H9 (cell line): ENCODE measurements around the gene ABHD8. TPM values are rescaled to one million over a fixed set of nuclear protein-coding genes. Genes with fewer than 3 reads are reported as not detected.

Source experiments
- DNase-seq: peaks from one replicate; pipeline ENCODE4 v3.0.0-alpha.2; 2017
- H2AFZ ChIP-seq: one replicate; pipeline ENCODE4 v1.6.1; 2013; ENCODE audit warnings: mild to moderate bottlenecking, low read length, control low read depth, moderate library complexity
- H2AK5ac ChIP-seq: 2 replicates; pipeline ENCODE4 v1.6.1; 2013; ENCODE audit warnings: low read length, control low read depth, mixed read lengths; ENCODE audit not compliant: insufficient read length
- H2BK120ac ChIP-seq: one replicate; pipeline ENCODE4 v1.6.1; 2013; ENCODE audit warnings: low read depth, mild to moderate bottlenecking, low read length, control low read depth, inconsistent platforms; ENCODE audit not compliant: poor library complexity, severe bottlenecking
- H2BK12ac ChIP-seq: 2 replicates; pipeline ENCODE4 v1.6.1; 2013; ENCODE audit warnings: low read length, control low read depth, mixed read lengths, low read depth; ENCODE audit not compliant: insufficient read length
- H2BK15ac ChIP-seq: 2 replicates; pipeline ENCODE4 v1.6.1; 2013; ENCODE audit warnings: low read depth, low read length, control low read depth
- H2BK20ac ChIP-seq: one replicate; pipeline ENCODE4 v1.6.1; 2013; ENCODE audit warnings: low read depth, mild to moderate bottlenecking, low read length, control low read depth, inconsistent platforms; ENCODE audit not compliant: poor library complexity, severe bottlenecking
- H2BK5ac ChIP-seq: 2 replicates; pipeline ENCODE4 v1.6.1; 2013; ENCODE audit warnings: low read length, control low read depth, mixed read lengths; ENCODE audit not compliant: insufficient read length
- H3K14ac ChIP-seq: 2 replicates; pipeline ENCODE4 v1.6.1; 2013; ENCODE audit warnings: low read length, control low read depth; ENCODE audit not compliant: insufficient read depth
- H3K18ac ChIP-seq: 2 replicates; pipeline ENCODE4 v1.6.1; 2013; ENCODE audit warnings: low read depth, mild to moderate bottlenecking, mixed read lengths, low read length, control low read depth; ENCODE audit not compliant: insufficient read length
- H3K23ac ChIP-seq: 2 replicates; pipeline ENCODE4 v1.6.1; 2013; ENCODE audit warnings: low read length, control low read depth, mixed read lengths, low read depth; ENCODE audit not compliant: insufficient read length
- H3K23me2 ChIP-seq: 2 replicates; pipeline ENCODE4 v1.6.1; 2013; ENCODE audit warnings: low read depth, mild to moderate bottlenecking, mixed read lengths, low read length, control low read depth; ENCODE audit not compliant: insufficient read length, poor library complexity, severe bottlenecking
- H3K27ac ChIP-seq: 2 replicates; pipeline ENCODE4 v1.5.1; 2013; ENCODE audit warnings: low read length, control low read depth, mixed read lengths, low read depth; ENCODE audit not compliant: insufficient read length
- H3K27me3 ChIP-seq: 2 replicates; pipeline ENCODE4 v1.6.1; 2013; ENCODE audit warnings: low read length, control low read depth, inconsistent platforms; ENCODE audit not compliant: insufficient read depth
- H3K4ac ChIP-seq: 2 replicates; pipeline ENCODE4 v1.6.1; 2013; ENCODE audit warnings: low read depth, mild to moderate bottlenecking, control low read depth, inconsistent platforms, low read length, moderate library complexity
- H3K4me1 ChIP-seq: 2 replicates; pipeline ENCODE4 v1.6.1; 2013; ENCODE audit warnings: low read length, control low read depth, inconsistent platforms; ENCODE audit not compliant: insufficient read depth
- H3K4me2 ChIP-seq: 2 replicates; pipeline ENCODE4 v1.6.1; 2013; ENCODE audit warnings: low read length, control low read depth, mixed read lengths; ENCODE audit not compliant: insufficient read length, insufficient read depth
- H3K56ac ChIP-seq: 2 replicates; pipeline ENCODE4 v1.6.1; 2013; ENCODE audit warnings: low read depth, mild to moderate bottlenecking, mixed read lengths, low read length, control low read depth; ENCODE audit not compliant: insufficient read length
- H3K79me1 ChIP-seq: 2 replicates; pipeline ENCODE4 v1.6.1; 2013; ENCODE audit warnings: low read depth, mild to moderate bottlenecking, moderate library complexity, low read length, control low read depth, inconsistent platforms; ENCODE audit not compliant: insufficient read depth, poor library complexity, severe bottlenecking
- H3K79me2 ChIP-seq: 2 replicates; pipeline ENCODE4 v1.6.1; 2013; ENCODE audit warnings: low read length, control low read depth, inconsistent platforms; ENCODE audit not compliant: insufficient read depth
- H3K9ac ChIP-seq: 2 replicates; pipeline ENCODE4 v1.6.1; 2013; ENCODE audit warnings: low read length, control low read depth, mixed read lengths; ENCODE audit not compliant: insufficient read length; ENCODE audit errors: extremely low read depth
- H3K9me3 ChIP-seq: one replicate; pipeline ENCODE4 v1.6.1; 2013; ENCODE audit warnings: low read depth, low read length, inconsistent platforms; ENCODE audit not compliant: control insufficient read depth
- H3T11ph ChIP-seq: one replicate; pipeline ENCODE4 v1.6.1; 2013; ENCODE audit warnings: mild to moderate bottlenecking, low read length, control low read depth, inconsistent platforms
- H4K20me1 ChIP-seq: one replicate; pipeline ENCODE4 v1.6.1; 2013; ENCODE audit not compliant: control insufficient read depth, insufficient read length, insufficient read depth
- H4K5ac ChIP-seq: 2 replicates; pipeline ENCODE4 v1.6.1; 2013; ENCODE audit warnings: low read depth, mild to moderate bottlenecking, mixed read lengths, low read length, control low read depth; ENCODE audit not compliant: insufficient read length
- H4K8ac ChIP-seq: replicated peaks from 2 replicates; pipeline ENCODE4 v1.6.1; 2013; ENCODE audit warnings: low read length, control low read depth, mixed read lengths, low read depth; ENCODE audit not compliant: insufficient read length
- H4K91ac ChIP-seq: 2 replicates; pipeline ENCODE4 v1.6.1; 2013; ENCODE audit warnings: low read depth, mild to moderate bottlenecking, moderate library complexity, mixed read lengths, low read length, control low read depth; ENCODE audit not compliant: insufficient read length
- H3K27ac Mint-ChIP-seq, 3 experiments: 2 replicates in 2 of 3; 3 replicates in 1 of 3; pipeline ENCODE4 v1.8.0; 2020 to 2021; ENCODE audit warnings: mixed read lengths in 3 of 3, mild to moderate bottlenecking in 1 of 3, moderate library complexity in 1 of 3
- H3K27me3 Mint-ChIP-seq: 2 replicates; pipeline ENCODE4 v1.8.0; 2021; ENCODE audit warnings: low read depth, mild to moderate bottlenecking, moderate library complexity, mixed read lengths
- H3K36me3 Mint-ChIP-seq, 3 experiments: 2 replicates in 2 of 3; 3 replicates in 1 of 3; pipeline ENCODE4 v1.8.0; 2020 to 2021; ENCODE audit warnings: low read depth in 3 of 3, mixed read lengths in 3 of 3; ENCODE audit not compliant: insufficient read depth in 1 of 3
- H3K4me1 Mint-ChIP-seq, 2 experiments: 2 replicates each; pipeline ENCODE4 v1.8.0; 2020; ENCODE audit warnings: mixed read lengths in 2 of 2
- H3K4me3 Mint-ChIP-seq, 2 experiments: 2 replicates in 1 of 2; 3 replicates in 1 of 2; pipeline ENCODE4 v1.8.0; 2020 to 2021; ENCODE audit warnings: mild to moderate bottlenecking in 2 of 2, mixed read lengths in 2 of 2, moderate library complexity in 1 of 2
- H3K9me3 Mint-ChIP-seq, 2 experiments: 2 replicates in 1 of 2; 3 replicates in 1 of 2; pipeline ENCODE4 v1.8.0; 2020; ENCODE audit warnings: mild to moderate bottlenecking in 2 of 2, mixed read lengths in 2 of 2, moderate library complexity in 1 of 2
- WGBS: extraction: QIAGEN DNeasy Blood & Tissue Kit; methylation state at CpG from one replicate; pipeline ENCODE4 v1.1.7; 2013; ENCODE audit warnings: missing lambda C conversion rate, low lambda C conversion rate, mixed read lengths; ENCODE audit not compliant: insufficient read length; ENCODE audit errors: extremely low coverage; 5-methylcytosine and 5-hydroxymethylcytosine counted together
- total RNA-seq: library from RNA; stranded (reverse); gene quantifications from 2 replicates; pipeline ENCODE4 v1.2.1, GENCODE V29; 2021
- TF ChIP-seq, protein P1 (sequence below): fragments of 200-600 bp; sonication (generic); conservative IDR thresholded peaks from 3 replicates; pipeline ENCODE4 v1.8.0; 2021; ENCODE audit warnings: antibody characterized with exemption, mild to moderate bottlenecking

ABHD8 gene
- total RNA-seq, 1 experiment from 2014 or later, result 11.7 TPM

DNA sequence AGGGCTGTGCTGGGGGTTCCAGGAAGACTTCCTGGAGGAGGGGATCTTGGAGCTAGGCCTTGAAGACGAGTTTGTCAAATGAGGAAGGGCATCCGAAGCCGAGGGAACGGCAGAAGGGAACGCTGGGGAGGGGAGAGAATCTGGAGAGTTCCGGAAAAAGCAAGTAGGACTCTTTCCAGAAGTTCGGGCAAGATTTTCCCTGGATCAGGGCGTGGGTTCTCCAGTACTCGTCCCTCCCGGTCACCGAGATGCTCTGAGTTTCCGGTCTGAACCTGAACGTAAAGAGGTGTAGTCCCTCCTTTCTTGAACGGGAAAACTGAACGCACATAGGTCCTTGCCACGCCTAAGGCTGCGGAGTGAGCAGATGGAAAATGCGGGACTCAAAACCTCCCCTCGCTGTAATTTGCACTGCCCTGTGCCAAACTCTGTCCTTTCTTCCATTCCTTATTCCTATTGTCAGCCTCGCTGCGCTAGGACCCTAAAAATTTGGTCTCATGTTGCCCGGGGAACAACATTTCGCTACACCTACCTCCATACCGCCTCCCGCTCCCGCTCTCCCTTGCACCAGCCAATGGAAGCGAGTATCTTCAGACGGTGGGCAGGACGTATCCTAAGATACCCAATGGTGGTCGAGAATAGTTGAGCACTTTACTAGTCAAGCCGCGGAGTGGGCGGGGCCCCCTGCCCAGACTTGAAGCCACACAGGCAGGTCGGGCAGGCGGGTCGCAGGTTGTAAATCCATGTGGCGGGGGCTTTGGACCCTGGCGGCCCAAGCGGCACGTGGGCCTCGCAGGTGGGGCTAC, 33.8 kb upstream of the ABHD8 start, which contains the start of gene GTPBP3:
Gene GTPBP3 (plus strand): TSS at position 682 of the 803 bp plus-strand sequence. CDS start 59 bp downstream, at position 741.
- DNase-seq, result peak; percentile 99
- H3K4me1 Mint-ChIP-seq, result peaks cover 23 to 51% of the 10 kb centered on the region in 2 experiments
- no peaks in the 10 kb centered on the region for H3K9me3 ChIP-seq
- no peak within 1 kb of the TSS for H3T11ph ChIP-seq
- H3K27me3 ChIP-seq, result no peaks in the 10 kb centered on the region
- TF ChIP-seq, protein P1, sequence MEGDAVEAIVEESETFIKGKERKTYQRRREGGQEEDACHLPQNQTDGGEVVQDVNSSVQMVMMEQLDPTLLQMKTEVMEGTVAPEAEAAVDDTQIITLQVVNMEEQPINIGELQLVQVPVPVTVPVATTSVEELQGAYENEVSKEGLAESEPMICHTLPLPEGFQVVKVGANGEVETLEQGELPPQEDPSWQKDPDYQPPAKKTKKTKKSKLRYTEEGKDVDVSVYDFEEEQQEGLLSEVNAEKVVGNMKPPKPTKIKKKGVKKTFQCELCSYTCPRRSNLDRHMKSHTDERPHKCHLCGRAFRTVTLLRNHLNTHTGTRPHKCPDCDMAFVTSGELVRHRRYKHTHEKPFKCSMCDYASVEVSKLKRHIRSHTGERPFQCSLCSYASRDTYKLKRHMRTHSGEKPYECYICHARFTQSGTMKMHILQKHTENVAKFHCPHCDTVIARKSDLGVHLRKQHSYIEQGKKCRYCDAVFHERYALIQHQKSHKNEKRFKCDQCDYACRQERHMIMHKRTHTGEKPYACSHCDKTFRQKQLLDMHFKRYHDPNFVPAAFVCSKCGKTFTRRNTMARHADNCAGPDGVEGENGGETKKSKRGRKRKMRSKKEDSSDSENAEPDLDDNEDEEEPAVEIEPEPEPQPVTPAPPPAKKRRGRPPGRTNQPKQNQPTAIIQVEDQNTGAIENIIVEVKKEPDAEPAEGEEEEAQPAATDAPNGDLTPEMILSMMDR, result no peak
- no peaks in the 10 kb centered on the region for H4K20me1 ChIP-seq
- no peak within 1 kb of the TSS for H2AK5ac ChIP-seq
- no peak within 1 kb of the TSS for H2BK20ac ChIP-seq
- H4K8ac ChIP-seq, result no peak within 1 kb of the TSS
- H2BK120ac ChIP-seq, result no peak within 1 kb of the TSS
- no peak within 1 kb of the TSS for H2BK12ac ChIP-seq
- H3K36me3 Mint-ChIP-seq, result peaks cover 15 to 28% (median 25%) of the 10 kb centered on the region in 3 experiments
- peak within 1 kb of the TSS; percentile 13 for H2BK5ac ChIP-seq
- peak within 1 kb of the TSS; percentile 62 for H3K27ac ChIP-seq
- peaks cover 25% of the 10 kb centered on the region for H3K23me2 ChIP-seq
- peaks cover 2% of the 10 kb centered on the region; the same call in 1 of the 2 replicates for H3K27me3 Mint-ChIP-seq
- no peak within 1 kb of the TSS for H4K91ac ChIP-seq
- peaks cover 2% of the 10 kb centered on the region; the same call in 1 of the 2 replicates for H3K4me1 ChIP-seq
- H2BK15ac ChIP-seq, result no peak within 1 kb of the TSS
- H3K27ac Mint-ChIP-seq, result peak within 1 kb of the TSS; percentile 98 to 100 (median 98)
- H3K79me1 ChIP-seq, result no peaks in the 10 kb centered on the region
- H3K18ac ChIP-seq, result peak within 1 kb of the TSS; percentile 41
- H3K79me2 ChIP-seq, result no peaks in the 10 kb centered on the region
- H3K14ac ChIP-seq, result peak within 1 kb of the TSS; percentile 14
- H3K4ac ChIP-seq, result no peak within 1 kb of the TSS
- peak within 1 kb of the TSS; percentile 9 for H4K5ac ChIP-seq
- no peaks in the 10 kb centered on the region; a peak in 1 of 5 replicates for H3K9me3 Mint-ChIP-seq
- WGBS, result no CpG with 5 or more reads among the region's 41 CpGs
- H3K23ac ChIP-seq, result no peak within 1 kb of the TSS
- H3K4me3 Mint-ChIP-seq, result peak within 1 kb of the TSS; percentile 97 to 98
- H3K4me2 ChIP-seq, result peak within 1 kb of the TSS; percentile 86
- H2AFZ ChIP-seq, result no peak within 1 kb of the TSS
- H3K56ac ChIP-seq, result no peak within 1 kb of the TSS
- peak within 1 kb of the TSS; percentile 78 for H3K9ac ChIP-seq
